ENCODE results near the gene MEMO1. TPM values are rescaled to one million over a fixed set of nuclear protein-coding genes. Genes with fewer than 3 reads are reported as not detected.

Gene MEMO1
- total RNA-seq, 1 donor from 2014 or later = 55.3 TPM

GRCh38 chr2:31896293-31896692 lies 114.5 kb downstream of the MEMO1 start:
- Mint-ChIP-seq H3K9me3 (peaks cover 28% of the 10 kb centered on the region), H3K4me1 (peaks cover 10% of the 10 kb centered on the region), H3K27me3 (ENCODE audit: low read depth) (no peaks in the 10 kb centered on the region), H3K36me3 (ENCODE audit: low read depth) (peaks cover 51% of the 10 kb centered on the region), H3K27ac (ENCODE audit: unreplicated experiment) (no peak overlapping the region), H3K4me3 (no peak overlapping the region)
- DNase-seq (ENCODE audit: low read depth, low spot score) = no peak
- no peak for TF ChIP-seq CTCF (conservative IDR thresholded peaks at IDR 0.05)

GRCh38 chr2:31894656-31895055 lies 116.2 kb downstream of the MEMO1 start:
- no peak overlapping the region for H3K27ac Mint-ChIP-seq (ENCODE audit: unreplicated experiment)
- H3K36me3 Mint-ChIP-seq (ENCODE audit: low read depth) = peaks cover 43% of the 10 kb centered on the region
- H3K4me3 Mint-ChIP-seq = no peak overlapping the region
- DNase-seq (ENCODE audit: low read depth, low spot score) = no peak
- TF ChIP-seq CTCF (conservative IDR thresholded peaks at IDR 0.05) = no peak
- peaks cover 22% of the 10 kb centered on the region for H3K9me3 Mint-ChIP-seq
- no peaks in the 10 kb centered on the region for H3K27me3 Mint-ChIP-seq (ENCODE audit: low read depth)
- H3K4me1 Mint-ChIP-seq = peaks cover 11% of the 10 kb centered on the region

GRCh38 chr2:31893094-31893493 lies 117.7 kb downstream of the MEMO1 start:
- H3K27me3 Mint-ChIP-seq (ENCODE audit: low read depth) = no peaks in the 10 kb centered on the region
- peaks cover 11% of the 10 kb centered on the region for H3K4me1 Mint-ChIP-seq
- H3K36me3 Mint-ChIP-seq (ENCODE audit: low read depth) = peaks cover 28% of the 10 kb centered on the region
- no peak overlapping the region for H3K27ac Mint-ChIP-seq (ENCODE audit: unreplicated experiment)
- H3K9me3 Mint-ChIP-seq = peaks cover 12% of the 10 kb centered on the region
- no peak overlapping the region for H3K4me3 Mint-ChIP-seq
- no peak for DNase-seq (ENCODE audit: low read depth, low spot score)
- no peak for TF ChIP-seq CTCF (conservative IDR thresholded peaks at IDR 0.05)

- DNase-seq (ENCODE audit: low read depth, low spot score) = no peak
- no peak overlapping the region for H3K27ac Mint-ChIP-seq (ENCODE audit: unreplicated experiment)
- H3K9me3 Mint-ChIP-seq = no peaks in the 10 kb centered on the region
- no peak for TF ChIP-seq CTCF (conservative IDR thresholded peaks at IDR 0.05)
- peaks cover 11% of the 10 kb centered on the region for H3K4me1 Mint-ChIP-seq
- H3K27me3 Mint-ChIP-seq (ENCODE audit: low read depth) = no peaks in the 10 kb centered on the region
- H3K36me3 Mint-ChIP-seq (ENCODE audit: low read depth) = peaks cover 3% of the 10 kb centered on the region
- H3K4me3 Mint-ChIP-seq = no peak overlapping the region
These were observed 121.8 kb downstream of the MEMO1 start for GRCh38 chr2:31889044-31889443.

- Mint-ChIP-seq H3K4me1 (peaks cover 11% of the 10 kb centered on the region), H3K27me3 (ENCODE audit: low read depth) (no peaks in the 10 kb centered on the region), H3K27ac (ENCODE audit: unreplicated experiment) (no peak overlapping the region), H3K36me3 (ENCODE audit: low read depth) (no peaks in the 10 kb centered on the region), H3K4me3 (no peak overlapping the region), H3K9me3 (no peaks in the 10 kb centered on the region)
- TF ChIP-seq CTCF (conservative IDR thresholded peaks at IDR 0.05) = no peak
- no peak for DNase-seq (ENCODE audit: low read depth, low spot score)
These were observed 122.3 kb downstream of the MEMO1 start for GRCh38 chr2:31888550-31888949.

- H3K4me3 Mint-ChIP-seq = no peak overlapping the region
- H3K27ac Mint-ChIP-seq (ENCODE audit: unreplicated experiment) = no peak overlapping the region
- DNase-seq (ENCODE audit: low read depth, low spot score) = no peak
- no peaks in the 10 kb centered on the region for H3K27me3 Mint-ChIP-seq (ENCODE audit: low read depth)
- H3K36me3 Mint-ChIP-seq (ENCODE audit: low read depth) = no peaks in the 10 kb centered on the region
- H3K9me3 Mint-ChIP-seq = no peaks in the 10 kb centered on the region
- peak; percentile 52 for TF ChIP-seq CTCF (conservative IDR thresholded peaks at IDR 0.05)
- H3K4me1 Mint-ChIP-seq = peaks cover 5% of the 10 kb centered on the region
These were observed 124.1 kb downstream of the MEMO1 start for GRCh38 chr2:31886700-31887099.

Data from neural crest cell (in vitro differentiated cells).